Kidney capillary endothelial cell (primary cell): ENCODE results near the gene RCOR3.
"Not testable (repeated sequence)": the region's sequence is repeated elsewhere in the genome, so short reads cannot be mapped to it uniquely, and the experiment has no call there.

Experiments used
- DNase-seq: peaks from one replicate; pipeline ENCODE4 v3.0.0-alpha.2; 2018; ENCODE audit warnings: low spot score

The RCOR3 gene

GRCh38 chr1:211340622-211341507 is 81.7 kb downstream of the RCOR3 start:
- DNase-seq: no peak

GRCh38 chr1:211341999-211342398 is 82.8 kb downstream of the RCOR3 start:
- no peak for DNase-seq

GRCh38 chr1:211343607-211344006 is 84.4 kb downstream of the RCOR3 start:
- DNase-seq: no peak

GRCh38 chr1:211344152-211344618 is 85.0 kb downstream of the RCOR3 start:
- DNase-seq: no peak

- no peak for DNase-seq
Measured at GRCh38 chr1:211345719-211346118, 86.6 kb downstream of the RCOR3 start.

GRCh38 chr1:211347077-211347844 is 88.1 kb downstream of the RCOR3 start:
- no peak for DNase-seq

GRCh38 chr1:211348547-211348946 is 89.4 kb downstream of the RCOR3 start:
- no peak for DNase-seq

GRCh38 chr1:211349741-211350140 is 90.6 kb downstream of the RCOR3 start:
- no peak for DNase-seq

- not testable (repeated sequence) for DNase-seq
Measured at GRCh38 chr1:211352055-211352454, 92.9 kb downstream of the RCOR3 start.

- DNase-seq: no peak
Measured at GRCh38 chr1:211352465-211352864, 93.3 kb downstream of the RCOR3 start.

- no peak for DNase-seq
Measured at GRCh38 chr1:211352985-211353515, 93.9 kb downstream of the RCOR3 start.

GRCh38 chr1:211353562-211354212 is 94.5 kb downstream of the RCOR3 start:
- DNase-seq: no peak

- DNase-seq: no peak
Measured at GRCh38 chr1:211355873-211356272, 96.7 kb downstream of the RCOR3 start.

- no peak for DNase-seq
Measured at GRCh38 chr1:211356723-211357407, 97.7 kb downstream of the RCOR3 start.

GRCh38 chr1:211358685-211359084 is 99.5 kb downstream of the RCOR3 start:
- no peak for DNase-seq

GRCh38 chr1:211359876-211360275 is 100.7 kb downstream of the RCOR3 start:
- no peak for DNase-seq

- DNase-seq: no peak
Measured at GRCh38 chr1:211361202-211361601, 102.0 kb downstream of the RCOR3 start.
